ENCODE measurements around the gene S100PBP. TPM values are rescaled to one million over a fixed set of nuclear protein-coding genes. Genes with fewer than 3 reads are reported as not detected.

Gene S100PBP
- total and polyA plus RNA-seq, 9 of the 15 experiments (the other 6 are each of a cell fraction or from before 2014, with no cell fraction given) = 22.9 to 60.2 (median 32.9) TPM

- TF ChIP-seq POLR3A (IDR thresholded peaks at IDR 0.05; ENCODE audit: borderline replicate concordance, extremely low read depth, insufficient read depth, insufficient read length) (no peak), ZNF277 (CRISPR knock-in tag; IDR thresholded peaks at IDR 0.05; ENCODE audit: borderline replicate concordance) (no peak), PREB (CRISPR knock-in tag; IDR thresholded peaks at IDR 0.05) (peak; percentile 96; the same call in 1 of the 2 replicates), TEAD4 (IDR thresholded peaks at IDR 0.05; ENCODE audit: low read length) (peak; percentile 48; the same call in 1 of the 2 replicates), TEAD4 (CRISPR knock-in tag; IDR thresholded peaks at IDR 0.05; ENCODE audit: borderline replicate concordance) (peak; percentile 98), MEF2A (IDR thresholded peaks at IDR 0.05; ENCODE audit: control insufficient read depth, low read depth, low read length) (no peak), JUN (IDR thresholded peaks at IDR 0.05; ENCODE audit: borderline replicate concordance, low read depth, low read length) (0 out of 2 replicates have a peak, but pooled peaks have one; percentile 16), JUN (CRISPR knock-in tag; IDR thresholded peaks at IDR 0.05; ENCODE audit: borderline replicate concordance) (peak; percentile 98), THRA (IDR thresholded peaks at IDR 0.05) (no peak), ZNF740 (CRISPR knock-in tag; IDR thresholded peaks at IDR 0.05) (peak; percentile 89), ZNF740 (tag; IDR thresholded peaks at IDR 0.05) (no peak), PPARD (CRISPR knock-in tag; IDR thresholded peaks at IDR 0.05) (no peak), SREBF2 (CRISPR knock-in tag; IDR thresholded peaks at IDR 0.05) (peak; percentile 99), FOXM1 (IDR thresholded peaks at IDR 0.05; ENCODE audit: low read depth) (no peak), FOXM1 (CRISPR knock-in tag; IDR thresholded peaks at IDR 0.05; ENCODE audit: low read depth) (peak; percentile 99), ZNF121 (CRISPR knock-in tag; conservative IDR thresholded peaks at IDR 0.05) (no peak; the same call in 1 of the 2 replicates), SMAD4 (CRISPR knock-in tag; conservative IDR thresholded peaks at IDR 0.05) (peak; percentile 90), CLOCK (CRISPR knock-in tag; IDR thresholded peaks at IDR 0.05; ENCODE audit: borderline replicate concordance) (no peak), KLF10 (CRISPR knock-in tag; IDR thresholded peaks at IDR 0.05) (no peak), TCF7L2 (IDR thresholded peaks at IDR 0.05; ENCODE audit: low read depth, low read length) (no peak)
These were observed 68.8 kb downstream of the S100PBP start, which contains the start of gene HPCA (continued) for GRCh38 chr1:32886004-32886827.

Data from K562 (cell line).